ENCODE data around the gene MED13L.

The MED13L gene

DNA sequence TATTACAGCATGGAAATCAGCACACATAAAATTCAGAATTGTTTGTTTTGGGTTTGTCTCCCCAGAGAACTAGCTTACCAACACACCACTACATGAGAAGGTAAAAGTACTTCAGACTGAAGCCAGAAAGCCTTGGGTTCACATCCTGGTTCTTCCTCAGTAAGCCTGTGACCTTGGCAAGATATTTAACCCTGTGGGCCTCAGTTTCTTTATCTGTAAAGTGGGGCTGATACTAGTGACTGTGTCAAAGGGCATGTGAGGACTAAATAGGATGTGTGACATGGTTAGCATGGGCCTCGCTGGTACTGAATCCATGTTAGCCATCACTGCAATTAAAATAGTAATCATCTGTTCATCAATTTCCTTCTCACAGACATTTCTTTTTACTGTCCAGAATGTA is 366.1 kb downstream of the MED13L start:
- TF ChIP-seq, protein P1, sequence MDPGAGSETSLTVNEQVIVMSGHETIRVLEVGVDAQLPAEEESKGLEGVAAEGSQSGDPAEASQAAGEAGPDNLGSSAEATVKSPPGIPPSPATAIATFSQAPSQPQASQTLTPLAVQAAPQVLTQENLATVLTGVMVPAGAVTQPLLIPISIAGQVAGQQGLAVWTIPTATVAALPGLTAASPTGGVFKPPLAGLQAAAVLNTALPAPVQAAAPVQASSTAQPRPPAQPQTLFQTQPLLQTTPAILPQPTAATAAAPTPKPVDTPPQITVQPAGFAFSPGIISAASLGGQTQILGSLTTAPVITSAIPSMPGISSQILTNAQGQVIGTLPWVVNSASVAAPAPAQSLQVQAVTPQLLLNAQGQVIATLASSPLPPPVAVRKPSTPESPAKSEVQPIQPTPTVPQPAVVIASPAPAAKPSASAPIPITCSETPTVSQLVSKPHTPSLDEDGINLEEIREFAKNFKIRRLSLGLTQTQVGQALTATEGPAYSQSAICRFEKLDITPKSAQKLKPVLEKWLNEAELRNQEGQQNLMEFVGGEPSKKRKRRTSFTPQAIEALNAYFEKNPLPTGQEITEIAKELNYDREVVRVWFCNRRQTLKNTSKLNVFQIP (CRISPR knock-in tag; IDR thresholded peaks at IDR 0.05; ENCODE audit: borderline replicate concordance, low read depth) = no peak
- TF ChIP-seq PPARA (CRISPR knock-in tag; IDR thresholded peaks at IDR 0.05; ENCODE audit: borderline replicate concordance) (no peak), ISL1 (CRISPR knock-in tag; IDR thresholded peaks at IDR 0.05) (no peak), ARNTL (CRISPR knock-in tag; IDR thresholded peaks at IDR 0.05; ENCODE audit: borderline replicate concordance, low read depth) (no peak), ZFP30 (CRISPR knock-in tag; IDR thresholded peaks at IDR 0.05) (no peak), BACH2 (CRISPR knock-in tag; IDR thresholded peaks at IDR 0.05; ENCODE audit: borderline replicate concordance) (no peak), ZFP3 (CRISPR knock-in tag; IDR thresholded peaks at IDR 0.05) (no peak), PATZ1 (CRISPR knock-in tag; IDR thresholded peaks at IDR 0.05; ENCODE audit: borderline replicate concordance) (no peak), GLIS3 (CRISPR knock-in tag; IDR thresholded peaks at IDR 0.05) (no peak), RARB (CRISPR knock-in tag; IDR thresholded peaks at IDR 0.05) (no peak), ZC3H10 (CRISPR knock-in tag; IDR thresholded peaks at IDR 0.05) (no peak), TSHZ2 (CRISPR knock-in tag; IDR thresholded peaks at IDR 0.05) (no peak), CREB5 (CRISPR knock-in tag; IDR thresholded peaks at IDR 0.05; ENCODE audit: low read depth) (no peak), ESRRG (CRISPR knock-in tag; IDR thresholded peaks at IDR 0.05) (no peak), OSR1 (CRISPR knock-in tag; IDR thresholded peaks at IDR 0.05) (no peak)
- TF ChIP-seq, protein P2, sequence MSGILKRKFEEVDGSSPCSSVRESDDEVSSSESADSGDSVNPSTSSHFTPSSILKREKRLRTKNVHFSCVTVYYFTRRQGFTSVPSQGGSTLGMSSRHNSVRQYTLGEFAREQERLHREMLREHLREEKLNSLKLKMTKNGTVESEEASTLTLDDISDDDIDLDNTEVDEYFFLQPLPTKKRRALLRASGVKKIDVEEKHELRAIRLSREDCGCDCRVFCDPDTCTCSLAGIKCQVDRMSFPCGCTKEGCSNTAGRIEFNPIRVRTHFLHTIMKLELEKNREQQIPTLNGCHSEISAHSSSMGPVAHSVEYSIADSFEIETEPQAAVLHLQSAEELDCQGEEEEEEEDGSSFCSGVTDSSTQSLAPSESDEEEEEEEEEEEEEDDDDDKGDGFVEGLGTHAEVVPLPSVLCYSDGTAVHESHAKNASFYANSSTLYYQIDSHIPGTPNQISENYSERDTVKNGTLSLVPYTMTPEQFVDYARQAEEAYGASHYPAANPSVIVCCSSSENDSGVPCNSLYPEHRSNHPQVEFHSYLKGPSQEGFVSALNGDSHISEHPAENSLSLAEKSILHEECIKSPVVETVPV (CRISPR knock-in tag; IDR thresholded peaks at IDR 0.05) = no peak
- ATAC-seq = no peak

DNA sequence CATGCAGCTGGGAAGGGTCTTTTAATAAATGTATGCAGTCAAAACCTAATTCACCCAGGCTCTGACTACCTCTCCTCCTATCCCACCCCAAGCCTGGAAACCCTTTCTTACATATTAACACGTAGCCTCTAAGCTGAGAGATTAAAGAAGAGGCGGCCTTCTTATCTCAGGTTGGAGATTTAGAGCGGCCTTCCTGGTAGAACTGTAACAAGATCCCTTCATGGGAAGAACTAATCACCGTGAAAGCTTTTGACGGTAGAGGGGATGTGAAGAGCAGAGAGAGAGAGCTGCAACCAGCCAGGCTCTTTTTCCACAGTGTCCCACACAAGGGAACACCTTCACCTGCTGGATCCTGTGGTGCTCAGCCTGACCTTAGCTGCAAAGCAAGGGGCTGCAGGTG is 367.4 kb downstream of the MED13L start:
- ATAC-seq = no peak
- TF ChIP-seq ZFP30 (CRISPR knock-in tag; IDR thresholded peaks at IDR 0.05) (no peak), CREB5 (CRISPR knock-in tag; IDR thresholded peaks at IDR 0.05; ENCODE audit: low read depth) (no peak), ZNF565 (CRISPR knock-in tag; conservative IDR thresholded peaks at IDR 0.05; ENCODE audit: low read depth) (no peak), SNAI2 (CRISPR knock-in tag; IDR thresholded peaks at IDR 0.05) (no peak), PPARA (CRISPR knock-in tag; IDR thresholded peaks at IDR 0.05; ENCODE audit: borderline replicate concordance) (no peak), OSR1 (CRISPR knock-in tag; IDR thresholded peaks at IDR 0.05) (no peak), GLIS3 (CRISPR knock-in tag; IDR thresholded peaks at IDR 0.05) (no peak), ARNTL (CRISPR knock-in tag; IDR thresholded peaks at IDR 0.05; ENCODE audit: borderline replicate concordance, low read depth) (no peak), PATZ1 (CRISPR knock-in tag; IDR thresholded peaks at IDR 0.05; ENCODE audit: borderline replicate concordance) (no peak), ZNF8 (CRISPR knock-in tag; IDR thresholded peaks at IDR 0.05) (no peak), ISL1 (CRISPR knock-in tag; IDR thresholded peaks at IDR 0.05) (no peak), BACH2 (CRISPR knock-in tag; IDR thresholded peaks at IDR 0.05; ENCODE audit: borderline replicate concordance) (no peak), TCF4 (CRISPR knock-in tag; IDR thresholded peaks at IDR 0.05; ENCODE audit: borderline replicate concordance) (no peak)
- TF ChIP-seq, protein P2 (CRISPR knock-in tag; IDR thresholded peaks at IDR 0.05) = no peak
- TF ChIP-seq, protein P1 (CRISPR knock-in tag; IDR thresholded peaks at IDR 0.05; ENCODE audit: borderline replicate concordance, low read depth) = no peak
